Neural cell (in vitro differentiated cells): ENCODE results near the gene GNA12. TPM values are rescaled to one million over a fixed set of nuclear protein-coding genes. Genes with fewer than 3 reads are reported as not detected.

Source experiments
- H2AFZ ChIP-seq: fragments of 200-600, 300-800 bp; sonication (generic), shearing (Covaris generic); 2 replicates; pipeline ENCODE4 v1.6.0; 2014; ENCODE audit warnings: low read depth, mild to moderate bottlenecking, antibody characterized with exemption, low read length, moderate library complexity
- H3F3A ChIP-seq: fragments of 200-600 bp; shearing (Covaris generic); 2 replicates; pipeline ENCODE4 v1.6.1; 2016; ENCODE audit warnings: mild to moderate bottlenecking, moderate library complexity, mixed read lengths, antibody characterized with exemption, low read length; ENCODE audit not compliant: insufficient read depth, poor library complexity, severe bottlenecking
- H3K27ac ChIP-seq: fragments of 200-600, 300-800 bp; sonication (generic), shearing (Covaris generic); 2 replicates; pipeline ENCODE4 v1.5.1; 2014; ENCODE audit warnings: mild to moderate bottlenecking, low read length, moderate library complexity
- H3K27me3 ChIP-seq: fragments of 300-800, 200-600 bp; sonication (generic), shearing (Covaris generic); 2 replicates; pipeline ENCODE4 v1.6.0; 2014; ENCODE audit warnings: mild to moderate bottlenecking, low read depth, low read length, moderate library complexity; ENCODE audit not compliant: insufficient read depth
- H3K36me3 ChIP-seq: fragments of 300-800, 200-600 bp; sonication (generic), shearing (Covaris generic); 2 replicates; pipeline ENCODE4 v1.5.1; 2014; ENCODE audit warnings: mild to moderate bottlenecking, antibody characterized with exemption, low read length, moderate library complexity; ENCODE audit not compliant: insufficient read depth
- H3K4me2 ChIP-seq: fragments of 300-800, 200-600 bp; sonication (generic), shearing (Covaris generic); 2 replicates; pipeline ENCODE4 v1.6.0; 2014; ENCODE audit warnings: mild to moderate bottlenecking, low read length
- H3K4me3 ChIP-seq: fragments of 300-800, 200-600 bp; sonication (generic), shearing (Covaris generic); 2 replicates; pipeline ENCODE4 v1.5.1; 2014; ENCODE audit warnings: mild to moderate bottlenecking, low read length, moderate library complexity
- H3K79me2 ChIP-seq: fragments of 200-600 bp; shearing (Covaris generic); replicated peaks from 2 replicates; pipeline ENCODE4 v1.6.0; 2014; ENCODE audit warnings: mild to moderate bottlenecking, low read length, moderate library complexity; ENCODE audit not compliant: insufficient read depth
- H3K9ac ChIP-seq: fragments of 300-800, 200-600 bp; sonication (generic), shearing (Covaris generic); 2 replicates; pipeline ENCODE4 v1.6.1; 2016; ENCODE audit warnings: mild to moderate bottlenecking, low read length, mixed read lengths
- H3K9me2 ChIP-seq: fragments of 200-600 bp; shearing (Covaris generic); 2 replicates; pipeline ENCODE4 v1.6.1; 2016; ENCODE audit warnings: mild to moderate bottlenecking, low read length, mixed read lengths; ENCODE audit not compliant: insufficient read depth
- H3K9me3 ChIP-seq: fragments of 200-600, 300-800 bp; sonication (generic), shearing (Covaris generic); 2 replicates; pipeline ENCODE4 v1.6.1; 2016; ENCODE audit warnings: mild to moderate bottlenecking, mixed run types, low read length, moderate library complexity, mixed read lengths
- H4K20me1 ChIP-seq: fragments of 200-600 bp; shearing (Covaris generic); 2 replicates; pipeline ENCODE4 v1.6.1; 2016; ENCODE audit warnings: mild to moderate bottlenecking, mixed run types; ENCODE audit not compliant: insufficient read depth
- CTCF ChIP-seq: fragments of 450-650 bp; IDR thresholded peaks from 2 replicates; pipeline ENCODE4 v1.5.1; 2014; ENCODE audit warnings: antibody characterized with exemption, mild to moderate bottlenecking, moderate library complexity; ENCODE audit not compliant: poor library complexity, severe bottlenecking
- EP300 ChIP-seq: fragments of 450-650 bp; conservative IDR thresholded peaks from 2 replicates; pipeline ENCODE4 v1.6.1; 2014; ENCODE audit warnings: antibody characterized with exemption, mild to moderate bottlenecking, moderate library complexity; ENCODE audit not compliant: poor library complexity, severe bottlenecking
- EZH2 ChIP-seq: fragments of 200-600, 300-800 bp; shearing (Covaris generic), sonication (generic); IDR thresholded peaks from 2 replicates; pipeline ENCODE4 v1.6.1; 2014; ENCODE audit warnings: antibody characterized with exemption, low read length, borderline replicate concordance, mild to moderate bottlenecking; ENCODE audit not compliant: insufficient read depth, poor library complexity, severe bottlenecking
- MXI1 ChIP-seq: fragments of 450-650 bp; conservative IDR thresholded peaks from 2 replicates; pipeline ENCODE4 v1.6.1; 2014; ENCODE audit warnings: antibody characterized with exemption, mild to moderate bottlenecking; ENCODE audit not compliant: poor library complexity, severe bottlenecking
- POLR2AphosphoS5 ChIP-seq: IDR thresholded peaks from 2 replicates; pipeline ENCODE4 v1.6.1; 2012
- RAD21 ChIP-seq: fragments of 450-650 bp; conservative IDR thresholded peaks from 2 replicates; pipeline ENCODE4 v1.6.1; 2014; ENCODE audit warnings: antibody characterized with exemption, mild to moderate bottlenecking, moderate library complexity
- REST ChIP-seq: IDR thresholded peaks from 2 replicates; pipeline ENCODE4 v1.6.1; 2012; ENCODE audit warnings: borderline replicate concordance
- SMC3 ChIP-seq: fragments of 450-650 bp; conservative IDR thresholded peaks from 2 replicates; pipeline ENCODE4 v1.6.1; 2014; ENCODE audit warnings: antibody characterized with exemption, mild to moderate bottlenecking, moderate library complexity; ENCODE audit not compliant: poor library complexity
- TAF1 ChIP-seq: IDR thresholded peaks from 2 replicates; pipeline ENCODE4 v1.6.1; 2012; ENCODE audit warnings: low read depth
- polyA plus RNA-seq: library from polyadenylated mRNA; depleted of rRNA; stranded (reverse); fragments of >200 nt; gene quantifications from 2 replicates; pipeline ENCODE4 v1.2.3, GENCODE V29; 2014

The GNA12 gene
- polyA plus RNA-seq, 1 donor from 2014 or later: 15.5 TPM

GRCh38 chr7:2771274-2771731 is 72.8 kb downstream of the GNA12 start:
- Histone ChIP-seq H3K9ac (no peak overlapping the region), H3K27ac (no peak overlapping the region), H3K9me2 (no peaks in the 10 kb centered on the region), H3K4me2 (no peak overlapping the region), H3K27me3 (no peaks in the 10 kb centered on the region), H3K79me2 (no peaks in the 10 kb centered on the region), H3K9me3 (no peaks in the 10 kb centered on the region), H3K36me3 (peaks cover 11% of the 10 kb centered on the region), H3F3A (no peaks in the 10 kb centered on the region), H2AFZ (no peak overlapping the region), H4K20me1 (no peaks in the 10 kb centered on the region), H3K4me3 (no peak overlapping the region)
- TF ChIP-seq SMC3 (no peak), CTCF (no peak), EZH2 (no peak), RAD21 (no peak)

GRCh38 chr7:2764621-2765020 is 79.5 kb downstream of the GNA12 start:
- Histone ChIP-seq H4K20me1 (no peaks in the 10 kb centered on the region), H3K79me2 (no peaks in the 10 kb centered on the region), H2AFZ (no peak overlapping the region), H3K27me3 (no peaks in the 10 kb centered on the region), H3F3A (no peaks in the 10 kb centered on the region), H3K4me2 (no peak overlapping the region), H3K9me3 (no peaks in the 10 kb centered on the region), H3K9ac (no peak overlapping the region), H3K4me3 (no peak overlapping the region), H3K9me2 (no peaks in the 10 kb centered on the region), H3K27ac (no peak overlapping the region), H3K36me3 (no peaks in the 10 kb centered on the region)
- TF ChIP-seq SMC3 (no peak), POLR2AphosphoS5 (no peak), REST (no peak), EP300 (no peak), MXI1 (no peak), TAF1 (no peak), CTCF (no peak), EZH2 (no peak), RAD21 (no peak)
